Measurements from ENCODE around the gene FBXO39. TPM values are rescaled to one million over a fixed set of nuclear protein-coding genes. Genes with fewer than 3 reads are reported as not detected.

The FBXO39 gene
- total and polyA plus RNA-seq, 7 donors, result 0.52 TPM; not detected in 6

GRCh38 chr17:6797718-6798351 is 21.8 kb downstream of the FBXO39 start:
- H3K27me3 ChIP-seq, result no peaks in the 10 kb centered on the region
- intact Hi-C loops (cut with DNase I), result no loop called here
- no peak for DNase-seq
- H3K4me3 ChIP-seq, result no peak overlapping the region
- no peaks in the 10 kb centered on the region for H3K9me3 ChIP-seq
- no peak for TF ChIP-seq POLR2A (IDR thresholded peaks at IDR 0.05)
- TF ChIP-seq POLR2AphosphoS5 (IDR thresholded peaks at IDR 0.05), result no peak
- TF ChIP-seq CTCF (IDR thresholded peaks at IDR 0.05), result no peak
- no peak for TF ChIP-seq EP300 (IDR thresholded peaks at IDR 0.05)
- 63 to 84% methylated on average over 8 of the region's 8 CpGs for WGBS, 2 donors
- no peak overlapping the region for H3K27ac ChIP-seq
- no peaks in the 10 kb centered on the region for H3K4me1 ChIP-seq
- no peaks in the 10 kb centered on the region for H3K36me3 ChIP-seq

- no peak for DNase-seq
- no peaks in the 10 kb centered on the region for H3K9me3 ChIP-seq
- intact Hi-C loops (cut with DNase I), result no loop called here
- no peak overlapping the region for H3K27ac ChIP-seq
- WGBS, 2 donors, result 75 to 81% methylated on average over 6 of the region's 6 CpGs
- no peaks in the 10 kb centered on the region for H3K4me1 ChIP-seq
- H3K4me3 ChIP-seq, result no peak overlapping the region
- TF ChIP-seq POLR2A (IDR thresholded peaks at IDR 0.05) (no peak), POLR2AphosphoS5 (IDR thresholded peaks at IDR 0.05) (no peak), CTCF (IDR thresholded peaks at IDR 0.05) (no peak), EP300 (IDR thresholded peaks at IDR 0.05) (no peak)
- no peaks in the 10 kb centered on the region for H3K36me3 ChIP-seq
- H3K27me3 ChIP-seq, result no peaks in the 10 kb centered on the region
Measured at GRCh38 chr17:6799738-6800137, 23.7 kb downstream of the FBXO39 start.

- Histone ChIP-seq H3K9me3 (no peaks in the 10 kb centered on the region), H3K27me3 (no peaks in the 10 kb centered on the region), H3K36me3 (no peaks in the 10 kb centered on the region), H3K4me3 (no peak overlapping the region), H3K4me1 (no peaks in the 10 kb centered on the region), H3K27ac (no peak overlapping the region)
- intact Hi-C loops (cut with DNase I), result no loop called here
- DNase-seq, result no peak
- WGBS, 2 donors, result 89 to 90% methylated on average over 13 of the region's 13 CpGs
- TF ChIP-seq POLR2AphosphoS5 (IDR thresholded peaks at IDR 0.05) (no peak), CTCF (IDR thresholded peaks at IDR 0.05) (no peak), POLR2A (IDR thresholded peaks at IDR 0.05) (no peak), EP300 (IDR thresholded peaks at IDR 0.05) (no peak)
Measured at GRCh38 chr17:6800422-6801027, 24.5 kb downstream of the FBXO39 start.

GRCh38 chr17:6811510-6811909 is 35.5 kb downstream of the FBXO39 start:
- Histone ChIP-seq H3K9me3 (peaks cover 0 to 4% (median 0%) of the 10 kb centered on the region in 4 donors), H3K27ac (no peak overlapping the region), H3K36me3 (no peaks in the 10 kb centered on the region), H3K4me1 (no peaks in the 10 kb centered on the region), H3K4me3 (no peak overlapping the region), H3K27me3 (peaks cover 0 to 4% (median 0%) of the 10 kb centered on the region in 3 donors)
- 87 to 92% methylated on average over 9 of the region's 9 CpGs for WGBS, 2 donors
- DNase-seq, result no peak
- intact Hi-C loops (cut with DNase I), result no loop called here
- TF ChIP-seq POLR2AphosphoS5 (IDR thresholded peaks at IDR 0.05), result no peak
- no peak for TF ChIP-seq POLR2A (IDR thresholded peaks at IDR 0.05)
- no peak for TF ChIP-seq CTCF (IDR thresholded peaks at IDR 0.05)
- TF ChIP-seq EP300 (IDR thresholded peaks at IDR 0.05), result no peak
